ENCODE results near the gene PAK3. TPM values are rescaled to one million over a fixed set of nuclear protein-coding genes. Genes with fewer than 3 reads are reported as not detected.

Gene PAK3
- total RNA-seq, 1 donor from 2014 or later: 13.7 TPM

DNA sequence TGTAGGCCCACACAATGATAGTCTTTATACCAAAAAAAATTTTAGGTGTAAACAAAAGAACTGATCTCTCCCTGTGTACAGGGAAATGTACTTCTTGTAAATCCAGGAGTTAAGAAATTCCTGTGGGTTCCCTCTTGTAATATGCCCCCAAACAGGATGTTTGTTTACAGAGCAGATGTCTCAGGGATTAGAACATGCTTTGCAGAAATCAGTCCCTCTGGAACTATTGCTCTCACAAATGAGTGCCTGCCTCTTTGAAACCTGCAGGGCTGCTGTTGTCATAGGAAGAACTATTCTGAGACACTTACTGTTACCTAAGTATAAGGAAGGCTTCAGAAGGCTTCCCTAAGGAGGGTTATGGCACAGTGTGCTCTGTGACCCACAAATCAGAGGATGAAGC is 35.6 kb downstream of the PAK3 start:
- H3K27ac ChIP-seq (ENCODE audit: low read depth, low read length): no peak overlapping the region
- no peaks in the 10 kb centered on the region for H3K4me1 ChIP-seq (ENCODE audit: insufficient read depth, low read length)
- no peaks in the 10 kb centered on the region for H3K27me3 ChIP-seq (ENCODE audit: insufficient read depth, low read length)
- H3K4me3 ChIP-seq (ENCODE audit: insufficient read depth, low read depth, low read length): no peak overlapping the region
- no peaks in the 10 kb centered on the region for H3K9me3 ChIP-seq (ENCODE audit: insufficient read depth, low read depth, low read length)
- no peaks in the 10 kb centered on the region for H3K79me2 ChIP-seq (ENCODE audit: insufficient read depth, low read length)
- DNase-seq (ENCODE audit: low read depth) (peak; percentile 35), FAIRE-seq (peak; percentile 37)
- H3K36me3 ChIP-seq (ENCODE audit: insufficient read depth, low read length): no peaks in the 10 kb centered on the region
- Mint-ChIP-seq H3K27me3 (ENCODE audit: low read depth, unreplicated experiment) (no peaks in the 10 kb centered on the region), H3K27ac (ENCODE audit: unreplicated experiment) (no peak overlapping the region), H3K36me3 (ENCODE audit: low read depth, unreplicated experiment) (peaks cover 1% of the 10 kb centered on the region), H3K9me3 (ENCODE audit: unreplicated experiment) (no peaks in the 10 kb centered on the region), H3K4me1 (ENCODE audit: low read depth, unreplicated experiment) (peaks cover 3% of the 10 kb centered on the region), H3K4me3 (ENCODE audit: unreplicated experiment) (no peak overlapping the region)
- no peaks in the 10 kb centered on the region for H4K20me1 ChIP-seq (ENCODE audit: insufficient read depth, low read length)
- no peak for TF ChIP-seq EZH2 (IDR thresholded peaks at IDR 0.05; ENCODE audit: insufficient read depth, low read length)
- TF ChIP-seq, protein P1, sequence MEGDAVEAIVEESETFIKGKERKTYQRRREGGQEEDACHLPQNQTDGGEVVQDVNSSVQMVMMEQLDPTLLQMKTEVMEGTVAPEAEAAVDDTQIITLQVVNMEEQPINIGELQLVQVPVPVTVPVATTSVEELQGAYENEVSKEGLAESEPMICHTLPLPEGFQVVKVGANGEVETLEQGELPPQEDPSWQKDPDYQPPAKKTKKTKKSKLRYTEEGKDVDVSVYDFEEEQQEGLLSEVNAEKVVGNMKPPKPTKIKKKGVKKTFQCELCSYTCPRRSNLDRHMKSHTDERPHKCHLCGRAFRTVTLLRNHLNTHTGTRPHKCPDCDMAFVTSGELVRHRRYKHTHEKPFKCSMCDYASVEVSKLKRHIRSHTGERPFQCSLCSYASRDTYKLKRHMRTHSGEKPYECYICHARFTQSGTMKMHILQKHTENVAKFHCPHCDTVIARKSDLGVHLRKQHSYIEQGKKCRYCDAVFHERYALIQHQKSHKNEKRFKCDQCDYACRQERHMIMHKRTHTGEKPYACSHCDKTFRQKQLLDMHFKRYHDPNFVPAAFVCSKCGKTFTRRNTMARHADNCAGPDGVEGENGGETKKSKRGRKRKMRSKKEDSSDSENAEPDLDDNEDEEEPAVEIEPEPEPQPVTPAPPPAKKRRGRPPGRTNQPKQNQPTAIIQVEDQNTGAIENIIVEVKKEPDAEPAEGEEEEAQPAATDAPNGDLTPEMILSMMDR (IDR thresholded peaks at IDR 0.05; ENCODE audit: insufficient read depth, low read depth, low read length): no peak
- H3K4me2 ChIP-seq (ENCODE audit: low read length): no peak overlapping the region
- H3K9ac ChIP-seq (ENCODE audit: low read length): no peak overlapping the region
- no peak overlapping the region for H2AFZ ChIP-seq (ENCODE audit: low read depth, low read length)

DNA sequence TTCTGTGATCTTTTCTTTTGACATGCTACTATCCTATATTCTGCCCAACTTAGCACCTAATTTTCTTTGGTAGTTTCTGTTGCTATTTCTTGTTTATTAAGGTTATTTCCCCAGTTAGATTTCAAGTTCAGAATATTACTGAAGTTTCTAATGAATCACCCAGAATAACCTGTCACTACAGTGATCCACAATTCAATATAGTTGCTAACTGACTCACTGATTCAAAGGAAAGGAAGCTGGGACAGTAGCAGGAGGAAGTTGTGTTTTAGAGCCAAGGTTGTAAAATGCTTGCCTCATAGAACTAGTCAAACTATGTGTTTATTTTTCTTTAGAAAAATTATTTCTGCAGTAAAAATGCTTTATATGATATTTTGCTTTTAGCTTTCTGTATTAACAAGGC is 37.4 kb downstream of the PAK3 start:
- Histone ChIP-seq H3K79me2 (ENCODE audit: insufficient read depth, low read length) (no peaks in the 10 kb centered on the region), H3K9me3 (ENCODE audit: insufficient read depth, low read depth, low read length) (no peaks in the 10 kb centered on the region), H4K20me1 (ENCODE audit: insufficient read depth, low read length) (no peaks in the 10 kb centered on the region), H3K27me3 (ENCODE audit: insufficient read depth, low read length) (no peaks in the 10 kb centered on the region), H3K4me1 (ENCODE audit: insufficient read depth, low read length) (no peaks in the 10 kb centered on the region), H3K4me3 (ENCODE audit: insufficient read depth, low read depth, low read length) (no peak overlapping the region), H3K4me2 (ENCODE audit: low read length) (no peak overlapping the region), H2AFZ (ENCODE audit: low read depth, low read length) (no peak overlapping the region), H3K27ac (ENCODE audit: low read depth, low read length) (no peak overlapping the region), H3K36me3 (ENCODE audit: insufficient read depth, low read length) (no peaks in the 10 kb centered on the region), H3K9ac (ENCODE audit: low read length) (no peak overlapping the region)
- DNase-seq (ENCODE audit: low read depth): no peak
- H3K4me1 Mint-ChIP-seq (ENCODE audit: low read depth, unreplicated experiment): peaks cover 3% of the 10 kb centered on the region
- no peak overlapping the region for H3K4me3 Mint-ChIP-seq (ENCODE audit: unreplicated experiment)
- H3K36me3 Mint-ChIP-seq (ENCODE audit: low read depth, unreplicated experiment): no peaks in the 10 kb centered on the region
- H3K27ac Mint-ChIP-seq (ENCODE audit: unreplicated experiment): no peak overlapping the region
- TF ChIP-seq, protein P1 (IDR thresholded peaks at IDR 0.05; ENCODE audit: insufficient read depth, low read depth, low read length): no peak
- no peak for TF ChIP-seq EZH2 (IDR thresholded peaks at IDR 0.05; ENCODE audit: insufficient read depth, low read length)
- FAIRE-seq: peak; percentile 64
- H3K27me3 Mint-ChIP-seq (ENCODE audit: low read depth, unreplicated experiment): no peaks in the 10 kb centered on the region
- no peaks in the 10 kb centered on the region for H3K9me3 Mint-ChIP-seq (ENCODE audit: unreplicated experiment)

DNA sequence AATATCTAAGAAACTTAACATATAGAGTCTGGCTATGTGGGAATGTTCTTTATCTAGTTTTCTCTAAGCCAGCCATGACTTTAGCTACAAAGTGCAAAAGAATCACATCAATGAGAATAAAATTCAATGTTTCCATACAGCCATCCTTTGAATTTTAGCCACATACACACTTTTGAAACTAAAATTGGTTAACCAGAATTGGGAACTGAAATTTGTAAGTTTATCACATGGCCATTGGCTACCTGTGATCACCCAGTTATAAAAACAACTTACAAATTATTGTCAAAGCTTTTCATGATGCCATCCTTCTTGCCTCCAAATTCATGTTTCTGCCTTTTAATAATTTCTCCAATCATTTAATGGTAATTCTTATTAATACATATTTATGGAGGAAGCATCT is 49.9 kb downstream of the PAK3 start:
- Mint-ChIP-seq H3K27ac (ENCODE audit: unreplicated experiment) (no peak overlapping the region), H3K27me3 (ENCODE audit: low read depth, unreplicated experiment) (no peaks in the 10 kb centered on the region), H3K4me3 (ENCODE audit: unreplicated experiment) (no peak overlapping the region), H3K9me3 (ENCODE audit: unreplicated experiment) (peaks cover 2% of the 10 kb centered on the region), H3K4me1 (ENCODE audit: low read depth, unreplicated experiment) (no peaks in the 10 kb centered on the region), H3K36me3 (ENCODE audit: low read depth, unreplicated experiment) (peaks cover 3% of the 10 kb centered on the region)
- Histone ChIP-seq H2AFZ (ENCODE audit: low read depth, low read length) (no peak overlapping the region), H4K20me1 (ENCODE audit: insufficient read depth, low read length) (no peaks in the 10 kb centered on the region), H3K36me3 (ENCODE audit: insufficient read depth, low read length) (no peaks in the 10 kb centered on the region), H3K9me3 (ENCODE audit: insufficient read depth, low read depth, low read length) (no peaks in the 10 kb centered on the region), H3K4me2 (ENCODE audit: low read length) (no peak overlapping the region), H3K79me2 (ENCODE audit: insufficient read depth, low read length) (no peaks in the 10 kb centered on the region), H3K4me3 (ENCODE audit: insufficient read depth, low read depth, low read length) (no peak overlapping the region), H3K4me1 (ENCODE audit: insufficient read depth, low read length) (no peaks in the 10 kb centered on the region), H3K9ac (ENCODE audit: low read length) (no peak overlapping the region), H3K27me3 (ENCODE audit: insufficient read depth, low read length) (no peaks in the 10 kb centered on the region), H3K27ac (ENCODE audit: low read depth, low read length) (no peak overlapping the region)
- peak; percentile 81 for FAIRE-seq
- TF ChIP-seq EZH2 (IDR thresholded peaks at IDR 0.05; ENCODE audit: insufficient read depth, low read length): no peak
- TF ChIP-seq, protein P1 (IDR thresholded peaks at IDR 0.05; ENCODE audit: insufficient read depth, low read depth, low read length): no peak
- no peak for DNase-seq (ENCODE audit: low read depth)

Measured in astrocyte (in vitro differentiated cells and primary cell).